Pancreas (tissue), 10 donors: ENCODE results near the gene TRIP12. TPM values are rescaled to one million over a fixed set of nuclear protein-coding genes. Genes with fewer than 3 reads are reported as not detected.
A peak's percentile ranks its signal among the peaks of the same experiment; 100 is the strongest.

Experiments
- ATAC-seq, 4 donors: fragments of 200-7000 bp; cut with Tn5 transposase; one replicate each; pipeline versions ENCODE4 v1.8.0 to v1.9.1; 2020; ENCODE audit warnings: mild to moderate bottlenecking in 4 of 4, moderate library complexity in 4 of 4
- DNase-seq, 6 donors: peaks; one replicate each; pipeline ENCODE4 v3.0.0-alpha.2; 2020
- FAIRE-seq: peaks from 2 replicates; lab custom pipeline; 2012; peaks lifted over from hg19 to GRCh38; lab: Jason Lieb, UNC
- H3K27ac ChIP-seq, 4 donors: fragments of 200-600 bp; sonication (generic); 1 replicate in 3 of 4; 2 replicates in 1 of 4; pipeline versions ENCODE4 v1.5.0 to v1.8.0; 2020
- H3K27me3 ChIP-seq, 4 donors: fragments of 200-600 bp; one replicate each; pipeline ENCODE4 v1.8.0; 2021
- H3K36me3 ChIP-seq, 3 donors: fragments of 200-600 bp; sonication (generic) in 1 of 3; one replicate each; pipeline versions ENCODE4 v1.5.0 to v1.8.0; 2020 to 2021
- H3K4me1 ChIP-seq, 3 donors: fragments of 200-600 bp; one replicate each; pipeline ENCODE4 v1.8.0; 2021
- H3K4me3 ChIP-seq, 4 donors: fragments of 200-600 bp; sonication (generic) in 2 of 4; one replicate each; pipeline versions ENCODE4 v1.5.0 to v1.8.0; 2020 to 2021
- H3K9me3 ChIP-seq, 4 donors: fragments of 200-600 bp; one replicate each; pipeline ENCODE4 v1.8.0; 2021
- WGBS, 2 donors: extraction: QIAGEN DNeasy Blood & Tissue Kit; methylation state at CpG; one replicate each; pipeline ENCODE4 v1.1.7; 2013; 5-methylcytosine and 5-hydroxymethylcytosine counted together
- intact Hi-C, 3 donors: fragments of 100-400 bp; cut with DNase I; formaldehyde crosslinking; loops; one replicate each; pipeline versions ENCODE4 v1.11.1 to v1.14.2; 2022
- polyA plus RNA-seq, 2 donors: library from polyadenylated mRNA; stranded (reverse); fragments of 200-250 nt; gene quantifications; one replicate each; pipeline ENCODE4 v1.2.3, GENCODE V29; 2013
- total RNA-seq, 6 donors: library from RNA; stranded (reverse); fragmentation: NEBNext Ultra II Directional in 4 of 6; extraction: Animal tissue kit (Norgen Biotek cat#: 25700) in 4 of 6; gene quantifications; one replicate each; pipeline versions ENCODE4 v1.2.1 to v1.2.4, GENCODE V29; 2021 to 2023
- TF ChIP-seq, protein P1 (sequence below), 4 donors: fragments of 200-600 bp; sonication (generic) in 3 of 4; IDR thresholded peaks; one replicate each; pipeline versions ENCODE4 v1.5.0 to v1.8.0; 2021; ENCODE audit warnings: antibody characterized with exemption in 4 of 4
- donor health status: healthy with polysubstance abuse.
- donor health status: DM: no; HTN: no; CAD: no; lungs with moderate emphysema.
- donor health status: DM: no; HTN: no; CAD: no.
- donor health status: control.
- donor health status: control.
- donor health status: Bipolar disorder and iron deficiency.
- donor health status: DM: yes; HTN: yes; CAD: no.
- donor health status: DM: no; HTN: no; CAD: no.
- donor health status: DM: no; HTN: no; CAD: no.
- donor health status: DM: yes; HTN: yes; CAD: no.

The TRIP12 gene
- total and polyA plus RNA-seq, 8 donors = 12.2 to 106 (median 58.6) TPM

DNA sequence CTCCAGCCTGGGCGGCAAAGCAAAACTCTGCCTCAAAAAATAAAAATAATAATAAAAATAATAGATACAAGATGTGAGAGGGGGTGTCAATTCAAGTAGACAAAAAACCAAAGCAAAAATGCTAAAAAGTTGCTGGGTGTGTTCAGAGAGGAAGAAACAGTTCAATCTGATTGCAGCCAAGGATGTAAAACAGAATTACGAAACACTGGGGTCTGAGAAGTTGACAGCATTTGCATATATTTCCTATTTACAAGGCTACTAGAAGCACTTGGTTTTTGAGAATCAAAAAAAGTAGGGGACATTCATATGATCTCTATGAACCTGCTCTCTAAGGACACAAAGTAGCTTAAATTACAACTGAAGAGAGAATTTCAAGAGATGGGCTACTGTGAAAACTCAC lies 7.6 kb downstream of the TRIP12 start:
- FAIRE-seq (no peak), DNase-seq (no peak), ATAC-seq (no peak)
- peaks cover 0 to 11% (median 3%) of the 10 kb centered on the region in 3 donors for H3K4me1 ChIP-seq
- TF ChIP-seq, protein P1, sequence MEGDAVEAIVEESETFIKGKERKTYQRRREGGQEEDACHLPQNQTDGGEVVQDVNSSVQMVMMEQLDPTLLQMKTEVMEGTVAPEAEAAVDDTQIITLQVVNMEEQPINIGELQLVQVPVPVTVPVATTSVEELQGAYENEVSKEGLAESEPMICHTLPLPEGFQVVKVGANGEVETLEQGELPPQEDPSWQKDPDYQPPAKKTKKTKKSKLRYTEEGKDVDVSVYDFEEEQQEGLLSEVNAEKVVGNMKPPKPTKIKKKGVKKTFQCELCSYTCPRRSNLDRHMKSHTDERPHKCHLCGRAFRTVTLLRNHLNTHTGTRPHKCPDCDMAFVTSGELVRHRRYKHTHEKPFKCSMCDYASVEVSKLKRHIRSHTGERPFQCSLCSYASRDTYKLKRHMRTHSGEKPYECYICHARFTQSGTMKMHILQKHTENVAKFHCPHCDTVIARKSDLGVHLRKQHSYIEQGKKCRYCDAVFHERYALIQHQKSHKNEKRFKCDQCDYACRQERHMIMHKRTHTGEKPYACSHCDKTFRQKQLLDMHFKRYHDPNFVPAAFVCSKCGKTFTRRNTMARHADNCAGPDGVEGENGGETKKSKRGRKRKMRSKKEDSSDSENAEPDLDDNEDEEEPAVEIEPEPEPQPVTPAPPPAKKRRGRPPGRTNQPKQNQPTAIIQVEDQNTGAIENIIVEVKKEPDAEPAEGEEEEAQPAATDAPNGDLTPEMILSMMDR (IDR thresholded peaks at IDR 0.05) = no peak
- no peaks in the 10 kb centered on the region for H3K9me3 ChIP-seq
- H3K36me3 ChIP-seq = no peaks in the 10 kb centered on the region
- H3K27ac ChIP-seq = no peak overlapping the region
- no peaks in the 10 kb centered on the region for H3K27me3 ChIP-seq
- H3K4me3 ChIP-seq = no peak overlapping the region
- intact Hi-C loops = no loop called here
- WGBS, 2 donors = 80 to 85% methylated on average over 2 of the region's 2 CpGs

DNA sequence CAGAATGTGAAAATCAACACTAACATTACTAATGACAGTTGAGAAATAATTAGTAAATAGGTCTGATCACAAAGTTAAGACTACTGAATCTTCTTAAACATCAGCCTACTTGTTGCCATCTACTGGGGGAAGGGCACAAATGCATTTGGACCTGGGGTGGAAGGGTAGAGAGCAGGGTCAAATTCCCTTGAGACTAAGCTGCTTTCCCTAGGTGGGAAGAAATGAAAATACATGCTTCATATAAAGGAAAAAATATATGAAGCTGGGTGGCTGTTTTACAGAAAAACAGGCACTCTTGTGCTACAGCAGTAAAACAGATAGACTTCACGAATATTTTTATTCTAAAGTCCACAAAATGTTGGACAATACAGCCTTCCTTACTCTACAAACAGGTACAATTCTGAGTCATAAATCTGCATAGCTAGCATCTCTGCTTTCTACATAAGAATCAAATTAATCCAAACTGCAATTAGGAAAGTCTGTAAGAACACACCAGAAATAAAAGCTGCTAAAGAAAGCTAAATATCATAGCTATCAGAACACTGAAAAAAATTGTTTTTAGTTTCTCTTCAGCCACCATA lies 10.9 kb downstream of the TRIP12 start:
- ATAC-seq = peak; percentile 60 to 86 (median 80)
- no peak for DNase-seq
- Histone ChIP-seq H3K27me3 (no peaks in the 10 kb centered on the region), H3K36me3 (peaks cover 0 to 8% (median 0%) of the 10 kb centered on the region in 3 donors), H3K9me3 (no peaks in the 10 kb centered on the region), H3K4me1 (peaks cover 0 to 11% (median 3%) of the 10 kb centered on the region in 3 donors), H3K4me3 (no peak overlapping the region), H3K27ac (no peak overlapping the region)
- intact Hi-C loops = no loop called here
- WGBS, 2 donors = 32 to 34% methylated on average over 1 of the region's 1 CpG
- TF ChIP-seq, protein P1 (IDR thresholded peaks at IDR 0.05) = no peak
- FAIRE-seq = no peak

DNA sequence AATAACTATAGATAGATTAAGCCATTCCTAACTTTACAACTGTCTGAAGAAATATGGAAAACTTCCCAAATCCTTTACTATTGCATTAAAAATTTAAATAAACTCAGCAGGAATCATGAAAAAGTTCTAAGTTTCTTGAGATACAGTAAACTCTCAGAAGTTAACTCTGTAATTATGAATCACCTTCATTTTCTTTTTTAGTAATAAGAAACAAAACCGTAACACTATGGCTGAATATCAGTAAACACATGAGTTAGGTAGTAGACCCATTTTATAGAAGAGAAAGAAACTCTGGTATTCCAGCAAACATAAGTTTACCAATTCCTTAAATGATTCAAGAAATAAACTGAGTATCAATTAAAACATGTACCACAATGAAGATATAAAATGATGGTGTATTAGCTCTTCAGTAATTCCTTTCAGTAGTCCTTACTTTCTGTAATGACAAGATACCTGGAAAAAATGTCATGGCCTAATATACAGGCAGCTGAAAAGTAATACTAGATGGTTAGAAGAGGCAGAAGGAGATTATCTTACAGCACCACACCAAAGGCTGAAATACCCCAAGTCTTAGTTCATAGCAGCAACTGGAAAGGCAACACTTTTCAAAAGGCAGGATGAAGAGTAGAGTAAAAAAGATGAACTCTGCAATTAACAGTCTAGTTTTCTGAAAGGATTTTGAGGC lies 11.5 kb downstream of the TRIP12 start:
- FAIRE-seq (no peak), DNase-seq (no peak), ATAC-seq (peak in 1 of 4 donors; percentile 8)
- no peak overlapping the region for H3K27ac ChIP-seq
- no peaks in the 10 kb centered on the region for H3K9me3 ChIP-seq
- intact Hi-C loops = no loop called here
- 93 to 94% methylated on average over 1 of the region's 1 CpG for WGBS, 2 donors
- H3K27me3 ChIP-seq = no peaks in the 10 kb centered on the region
- H3K36me3 ChIP-seq = peaks cover 0 to 8% (median 0%) of the 10 kb centered on the region in 3 donors
- peaks cover 0 to 9% (median 2%) of the 10 kb centered on the region in 3 donors for H3K4me1 ChIP-seq
- TF ChIP-seq, protein P1 (IDR thresholded peaks at IDR 0.05) = no peak
- H3K4me3 ChIP-seq = no peak overlapping the region

DNA sequence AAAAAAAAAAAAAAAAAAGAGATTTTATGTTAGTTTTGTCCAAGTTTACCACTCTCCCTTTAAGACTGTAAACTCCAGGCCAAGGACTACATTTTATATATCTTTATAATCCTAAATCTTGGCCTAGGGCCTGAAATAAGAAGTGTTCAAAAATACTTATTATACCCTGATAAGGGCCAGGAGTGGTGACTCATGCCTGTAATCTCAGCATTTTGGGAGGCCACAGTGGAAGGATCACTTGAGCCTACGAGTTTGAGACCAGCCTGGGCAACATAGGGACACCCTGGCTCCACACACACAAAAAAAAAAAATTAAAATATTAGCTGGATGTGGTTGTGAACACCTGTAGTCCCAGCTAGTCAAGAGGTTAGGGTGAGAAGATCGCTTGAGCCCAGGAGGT lies 12.7 kb downstream of the TRIP12 start:
- WGBS, 2 donors = 64 to 85% methylated on average over 2 of the region's 2 CpGs
- Histone ChIP-seq H3K9me3 (no peaks in the 10 kb centered on the region), H3K27ac (no peak overlapping the region), H3K27me3 (no peaks in the 10 kb centered on the region), H3K4me3 (no peak overlapping the region), H3K36me3 (peaks cover 0 to 8% (median 0%) of the 10 kb centered on the region in 3 donors), H3K4me1 (peaks cover 0 to 8% (median 0%) of the 10 kb centered on the region in 3 donors)
- intact Hi-C loops = no loop called here
- TF ChIP-seq, protein P1 (IDR thresholded peaks at IDR 0.05) = no peak
- DNase-seq (no peak), ATAC-seq (peak; percentile 14 to 42 (median 35)), FAIRE-seq (no peak)

DNA sequence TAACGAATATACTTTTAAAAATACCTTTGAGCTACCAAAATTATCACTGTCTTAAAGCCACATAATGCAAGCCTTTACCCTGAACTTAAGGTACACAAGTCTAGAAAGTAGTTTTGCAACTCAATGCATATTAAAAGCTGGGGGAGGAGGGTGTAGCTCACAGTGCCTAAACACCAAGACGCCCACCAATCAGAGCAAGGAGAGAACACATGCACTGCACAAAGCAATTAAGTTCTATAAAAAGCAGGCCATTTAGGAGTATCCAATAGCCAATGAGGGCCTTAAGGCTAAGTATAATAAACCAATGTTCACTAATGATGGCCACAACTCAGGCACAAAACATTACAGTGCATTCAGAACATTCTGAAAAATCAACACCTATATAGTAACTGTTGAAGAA lies 16.2 kb downstream of the TRIP12 start:
- TF ChIP-seq, protein P1 (IDR thresholded peaks at IDR 0.05) = no peak
- Histone ChIP-seq H3K36me3 (peaks cover 0 to 8% (median 5%) of the 10 kb centered on the region in 3 donors), H3K4me3 (no peak overlapping the region), H3K4me1 (peaks cover 0 to 8% (median 8%) of the 10 kb centered on the region in 3 donors), H3K9me3 (no peaks in the 10 kb centered on the region), H3K27me3 (no peaks in the 10 kb centered on the region), H3K27ac (no peak overlapping the region)
- ATAC-seq (no peak), FAIRE-seq (no peak), DNase-seq (no peak)
- 82 to 83% methylated on average over 2 of the region's 2 CpGs for WGBS, 2 donors
- intact Hi-C loops = no loop called here
